ENCODE results near the gene TBC1D14.

Gene TBC1D14, protein sequence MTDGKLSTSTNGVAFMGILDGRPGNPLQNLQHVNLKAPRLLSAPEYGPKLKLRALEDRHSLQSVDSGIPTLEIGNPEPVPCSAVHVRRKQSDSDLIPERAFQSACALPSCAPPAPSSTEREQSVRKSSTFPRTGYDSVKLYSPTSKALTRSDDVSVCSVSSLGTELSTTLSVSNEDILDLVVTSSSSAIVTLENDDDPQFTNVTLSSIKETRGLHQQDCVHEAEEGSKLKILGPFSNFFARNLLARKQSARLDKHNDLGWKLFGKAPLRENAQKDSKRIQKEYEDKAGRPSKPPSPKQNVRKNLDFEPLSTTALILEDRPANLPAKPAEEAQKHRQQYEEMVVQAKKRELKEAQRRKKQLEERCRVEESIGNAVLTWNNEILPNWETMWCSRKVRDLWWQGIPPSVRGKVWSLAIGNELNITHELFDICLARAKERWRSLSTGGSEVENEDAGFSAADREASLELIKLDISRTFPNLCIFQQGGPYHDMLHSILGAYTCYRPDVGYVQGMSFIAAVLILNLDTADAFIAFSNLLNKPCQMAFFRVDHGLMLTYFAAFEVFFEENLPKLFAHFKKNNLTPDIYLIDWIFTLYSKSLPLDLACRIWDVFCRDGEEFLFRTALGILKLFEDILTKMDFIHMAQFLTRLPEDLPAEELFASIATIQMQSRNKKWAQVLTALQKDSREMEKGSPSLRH

DNA sequence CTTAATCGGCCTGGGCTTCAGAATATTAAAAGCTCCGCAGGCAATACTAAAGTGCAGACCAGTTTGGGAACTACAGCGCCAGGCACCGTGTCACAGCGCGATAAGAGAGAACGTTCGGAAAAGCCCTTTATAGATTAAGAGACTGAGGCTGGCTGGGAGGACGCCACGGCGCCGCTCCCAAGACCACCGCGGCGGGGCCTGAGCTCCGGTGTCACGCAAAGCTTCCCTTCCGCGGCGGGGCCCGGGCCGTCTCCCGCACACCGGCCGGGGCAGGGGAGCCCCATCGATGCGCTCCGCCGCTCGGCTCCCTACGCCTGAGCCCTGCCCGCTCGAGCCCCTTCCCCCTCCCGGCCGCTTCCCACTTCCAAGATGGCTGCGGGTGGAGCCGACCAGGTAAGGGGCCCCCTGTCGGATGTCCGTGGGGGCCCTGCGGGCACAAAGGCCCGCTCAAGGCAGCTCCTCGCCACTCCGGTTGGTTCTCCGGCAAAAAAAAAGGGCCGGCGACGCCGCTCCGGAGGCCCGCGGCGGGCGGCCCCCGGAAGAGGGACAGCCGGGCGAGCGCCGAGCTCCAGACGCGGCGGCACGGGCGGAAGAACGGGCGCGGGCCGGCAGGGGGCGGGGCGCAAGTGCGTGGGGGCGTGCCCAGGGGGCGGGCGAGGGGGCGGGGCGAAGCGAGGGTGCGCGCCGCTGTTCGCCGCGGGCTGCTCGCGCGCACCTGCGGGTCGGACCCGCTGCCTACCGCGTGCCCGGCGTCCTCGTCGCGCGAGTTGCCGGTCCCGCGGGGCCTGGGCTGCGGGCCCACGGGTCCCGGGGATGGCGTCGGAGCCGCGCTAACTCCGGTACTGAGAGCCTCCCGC lies at the start of gene TBC1D14:
TBC1D14 (plus strand) TSS at position 714 of the 857 bp plus-strand sequence. CDS start 13,564 bp downstream, outside the sequence.
- peak; percentile 89 for DNase-seq (ENCODE audit: extremely low read depth, insufficient read length)
- H3K36me3 ChIP-seq (ENCODE audit: control insufficient read depth, insufficient read depth, low read length), result no peaks in the 10 kb centered on the region; the same call in 1 of the 2 replicates
- peak within 1 kb of the TSS; percentile 86 for H3K4me3 ChIP-seq (replicated peaks; ENCODE audit: low read depth, low read length)
- TF ChIP-seq, protein P1, sequence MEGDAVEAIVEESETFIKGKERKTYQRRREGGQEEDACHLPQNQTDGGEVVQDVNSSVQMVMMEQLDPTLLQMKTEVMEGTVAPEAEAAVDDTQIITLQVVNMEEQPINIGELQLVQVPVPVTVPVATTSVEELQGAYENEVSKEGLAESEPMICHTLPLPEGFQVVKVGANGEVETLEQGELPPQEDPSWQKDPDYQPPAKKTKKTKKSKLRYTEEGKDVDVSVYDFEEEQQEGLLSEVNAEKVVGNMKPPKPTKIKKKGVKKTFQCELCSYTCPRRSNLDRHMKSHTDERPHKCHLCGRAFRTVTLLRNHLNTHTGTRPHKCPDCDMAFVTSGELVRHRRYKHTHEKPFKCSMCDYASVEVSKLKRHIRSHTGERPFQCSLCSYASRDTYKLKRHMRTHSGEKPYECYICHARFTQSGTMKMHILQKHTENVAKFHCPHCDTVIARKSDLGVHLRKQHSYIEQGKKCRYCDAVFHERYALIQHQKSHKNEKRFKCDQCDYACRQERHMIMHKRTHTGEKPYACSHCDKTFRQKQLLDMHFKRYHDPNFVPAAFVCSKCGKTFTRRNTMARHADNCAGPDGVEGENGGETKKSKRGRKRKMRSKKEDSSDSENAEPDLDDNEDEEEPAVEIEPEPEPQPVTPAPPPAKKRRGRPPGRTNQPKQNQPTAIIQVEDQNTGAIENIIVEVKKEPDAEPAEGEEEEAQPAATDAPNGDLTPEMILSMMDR (IDR thresholded peaks at IDR 0.05; ENCODE audit: insufficient read depth, low read length, poor library complexity, severe bottlenecking), result peak; percentile 37
- H3K27me3 ChIP-seq (replicated peaks; ENCODE audit: control insufficient read depth, insufficient read depth, low read length), result no peaks in the 10 kb centered on the region

DNA sequence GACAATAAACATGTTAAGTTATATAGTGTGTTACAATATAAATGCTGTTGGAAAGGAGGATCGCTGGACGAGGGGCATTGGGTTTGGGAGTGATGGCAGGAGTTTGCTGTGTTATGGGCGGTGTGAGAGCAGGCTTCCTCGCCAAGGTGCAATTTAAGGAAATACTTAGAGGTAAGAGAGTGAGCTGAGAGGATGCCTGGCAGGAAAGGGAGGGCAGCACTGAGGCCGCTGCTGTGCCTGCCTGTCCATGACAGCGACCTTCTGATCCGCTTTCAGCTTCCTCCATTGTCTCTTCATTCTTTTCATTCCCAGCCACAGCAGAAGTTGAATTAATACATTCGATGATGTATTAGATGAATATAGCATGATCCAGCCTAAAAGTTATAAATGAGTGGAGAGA lies 41.2 kb upstream of the TBC1D14 start:
- no peaks in the 10 kb centered on the region for H3K27me3 ChIP-seq (replicated peaks; ENCODE audit: control insufficient read depth, insufficient read depth, low read length)
- TF ChIP-seq, protein P1 (IDR thresholded peaks at IDR 0.05; ENCODE audit: insufficient read depth, low read length, poor library complexity, severe bottlenecking), result no peak
- H3K36me3 ChIP-seq (ENCODE audit: control insufficient read depth, insufficient read depth, low read length), result peaks cover 8% of the 10 kb centered on the region
- no peak for DNase-seq (ENCODE audit: extremely low read depth, insufficient read length)
- no peak overlapping the region for H3K4me3 ChIP-seq (replicated peaks; ENCODE audit: low read depth, low read length)

DNA sequence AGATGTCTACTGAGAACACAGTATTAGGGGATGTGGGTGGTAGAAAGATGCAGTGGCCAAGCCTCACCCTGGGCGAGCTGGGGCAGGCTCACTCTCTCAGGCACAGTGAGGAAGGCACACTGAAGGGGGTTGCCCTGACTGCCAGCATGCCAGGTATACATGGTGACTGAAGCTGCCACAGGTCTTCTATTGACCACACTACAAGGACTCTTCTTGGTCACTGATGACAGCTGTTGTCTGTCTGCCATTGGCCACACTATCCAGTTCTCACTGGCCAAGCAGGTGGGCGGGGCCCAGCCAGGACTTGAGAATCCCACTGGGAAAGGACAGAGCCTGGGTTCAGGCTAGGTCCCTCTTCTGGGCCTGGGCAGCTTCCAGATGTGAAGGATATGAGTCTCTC lies 39.7 kb upstream of the TBC1D14 start:
- Histone ChIP-seq H3K36me3 (ENCODE audit: control insufficient read depth, insufficient read depth, low read length) (peaks cover 12% of the 10 kb centered on the region), H3K27me3 (replicated peaks; ENCODE audit: control insufficient read depth, insufficient read depth, low read length) (no peaks in the 10 kb centered on the region), H3K4me3 (replicated peaks; ENCODE audit: low read depth, low read length) (no peak overlapping the region)
- TF ChIP-seq, protein P1 (IDR thresholded peaks at IDR 0.05; ENCODE audit: insufficient read depth, low read length, poor library complexity, severe bottlenecking), result no peak
- no peak for DNase-seq (ENCODE audit: extremely low read depth, insufficient read length)

DNA sequence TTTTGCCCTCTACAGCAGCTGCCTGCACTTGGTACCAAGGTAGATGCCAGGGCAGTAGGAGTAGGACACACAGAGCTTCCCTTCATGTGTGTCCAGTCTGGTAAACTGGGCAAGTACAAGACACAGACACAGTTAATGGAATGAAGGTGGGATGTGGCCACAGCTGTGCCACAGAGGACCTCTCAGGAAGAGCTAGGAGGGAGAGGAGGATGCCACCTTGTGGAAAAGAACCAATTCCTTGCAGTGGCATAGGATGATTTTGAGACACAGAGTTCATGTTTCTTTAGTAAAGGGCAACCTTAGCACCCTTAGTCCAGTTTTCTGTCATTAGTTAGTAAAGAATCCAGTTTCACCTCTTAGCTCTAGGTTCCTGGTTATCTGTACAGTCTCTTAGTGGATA lies 36.3 kb upstream of the TBC1D14 start:
- TF ChIP-seq, protein P1 (IDR thresholded peaks at IDR 0.05; ENCODE audit: insufficient read depth, low read length, poor library complexity, severe bottlenecking), result peak; percentile 28
- no peak for DNase-seq (ENCODE audit: extremely low read depth, insufficient read length)

DNA sequence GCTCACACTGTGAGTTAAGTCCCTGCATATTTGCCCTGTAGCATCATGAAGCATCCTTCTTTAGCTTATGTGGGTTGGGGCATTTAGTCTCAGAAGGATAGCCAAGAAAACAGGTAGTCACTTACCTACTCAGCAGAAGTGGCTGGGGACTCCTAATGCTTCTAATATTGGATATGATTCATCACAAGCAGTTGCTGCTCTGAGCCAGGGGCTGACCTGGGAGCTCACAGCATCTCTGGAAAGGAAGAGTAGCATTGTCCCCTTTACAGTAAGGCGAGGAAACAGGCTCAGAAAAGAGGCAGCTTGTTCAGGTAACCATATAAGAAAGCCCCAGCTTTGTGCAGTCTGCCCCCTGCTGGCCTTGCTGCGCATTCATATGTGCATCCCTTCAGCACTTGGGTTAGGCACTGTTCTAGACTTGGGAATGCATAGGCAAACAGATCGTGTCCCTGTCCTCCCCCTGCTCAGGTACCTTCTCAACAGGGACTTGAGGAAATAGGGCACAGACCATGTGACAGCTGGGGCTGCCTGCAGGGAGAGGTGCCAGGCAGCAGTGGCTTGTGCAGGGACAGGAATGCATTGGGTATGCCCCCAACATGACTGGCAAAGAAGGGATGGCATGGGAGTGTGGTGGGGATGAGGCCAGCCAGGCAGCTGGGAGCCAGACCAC lies 35.7 kb upstream of the TBC1D14 start:
- peak; percentile 37 for DNase-seq (ENCODE audit: extremely low read depth, insufficient read length)
- TF ChIP-seq, protein P1 (IDR thresholded peaks at IDR 0.05; ENCODE audit: insufficient read depth, low read length, poor library complexity, severe bottlenecking), result peak; percentile 87
- Histone ChIP-seq H3K4me3 (replicated peaks; ENCODE audit: low read depth, low read length) (no peak overlapping the region), H3K27me3 (replicated peaks; ENCODE audit: control insufficient read depth, insufficient read depth, low read length) (no peaks in the 10 kb centered on the region), H3K36me3 (ENCODE audit: control insufficient read depth, insufficient read depth, low read length) (peaks cover 25% of the 10 kb centered on the region)

More for the DNA sequence above, 36.3 kb upstream of the TBC1D14 start:
- H3K27me3 ChIP-seq (replicated peaks; ENCODE audit: control insufficient read depth, insufficient read depth, low read length), result no peaks in the 10 kb centered on the region
- H3K4me3 ChIP-seq (replicated peaks; ENCODE audit: low read depth, low read length), result no peak overlapping the region
- peaks cover 21% of the 10 kb centered on the region for H3K36me3 ChIP-seq (ENCODE audit: control insufficient read depth, insufficient read depth, low read length)

Measured in GM06990 (cell line).